Measurements from ENCODE around the gene RPS15. TPM values are rescaled to one million over a fixed set of nuclear protein-coding genes. Genes with fewer than 3 reads are reported as not detected.

Gene RPS15
- total and polyA plus RNA-seq, 2 of the 13 experiments (the other 11 are each of a cell fraction or from before 2014, with no cell fraction given) = 695 to 1,411 TPM

GRCh38 chr19:1435378-1435989, 2.7 kb upstream of the RPS15 start:
- DNase-seq (ENCODE audit: low spot score) (no peak), ATAC-seq (no peak), FAIRE-seq (no peak)
- CTCF ChIA-PET (ENCODE audit: low intra/inter-chr PET ratio, low total read pairs) = no interaction called here
- Histone ChIP-seq H3K4me2 (ENCODE audit: low read depth, low read length) (no peak overlapping the region), H3K79me2 (ENCODE audit: insufficient read depth, low read length) (peaks cover 23% of the 10 kb centered on the region), H3K36me3 (replicated peaks in 1 of 2; ENCODE audit: control insufficient read depth in 1 of 2, insufficient read depth in 2 of 2, low read length in 2 of 2) (peaks cover 21 to 45% of the 10 kb centered on the region in 2 experiments), H4K20me1 (ENCODE audit: insufficient read depth, low read length) (peaks cover 17% of the 10 kb centered on the region), H3K4me1 (ENCODE audit: insufficient read depth, low read length) (peaks cover 21% of the 10 kb centered on the region), H3K9ac (ENCODE audit: insufficient read depth, low read depth, low read length) (no peak overlapping the region), H3K4me3 (replicated peaks in 1 of 3; ENCODE audit: insufficient read depth in 1 of 3, low read depth in 2 of 3, low read length in 3 of 3) (no peak overlapping the region), H3K27ac (ENCODE audit: extremely low read length, insufficient read depth, low read length) (no peak overlapping the region), H3K9me3 (ENCODE audit: low read length) (no peaks in the 10 kb centered on the region), H2AFZ (ENCODE audit: low read length) (no peak overlapping the region), H3K27me3 (ENCODE audit: control insufficient read depth in 1 of 2, insufficient read depth in 2 of 2, low read length in 2 of 2) (no peaks in the 10 kb centered on the region)
- no TSS peak for BruUV-seq (replicated peaks)
- WGBS (ENCODE audit: low lambda C conversion rate) = 93% methylated on average over 21 of the region's 21 CpGs
- TF ChIP-seq CBFB (CRISPR knock-in tag; IDR thresholded peaks at IDR 0.05) (no peak), ZNF772 (CRISPR knock-in tag; IDR thresholded peaks at IDR 0.05) (no peak), ZNF30 (CRISPR knock-in tag; IDR thresholded peaks at IDR 0.05) (no peak), MLXIP (CRISPR knock-in tag; IDR thresholded peaks at IDR 0.05; ENCODE audit: borderline replicate concordance) (no peak), ZHX1 (CRISPR knock-in tag; IDR thresholded peaks at IDR 0.05; ENCODE audit: low read depth) (no peak), RBM22 (optimal IDR thresholded peaks at IDR 0.05; ENCODE audit: low read length) (peak; percentile 82)
- TF ChIP-seq, protein P1, sequence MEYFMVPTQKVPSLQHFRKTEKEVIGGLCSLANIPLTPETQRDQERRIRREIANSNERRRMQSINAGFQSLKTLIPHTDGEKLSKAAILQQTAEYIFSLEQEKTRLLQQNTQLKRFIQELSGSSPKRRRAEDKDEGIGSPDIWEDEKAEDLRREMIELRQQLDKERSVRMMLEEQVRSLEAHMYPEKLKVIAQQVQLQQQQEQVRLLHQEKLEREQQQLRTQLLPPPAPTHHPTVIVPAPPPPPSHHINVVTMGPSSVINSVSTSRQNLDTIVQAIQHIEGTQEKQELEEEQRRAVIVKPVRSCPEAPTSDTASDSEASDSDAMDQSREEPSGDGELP (IDR thresholded peaks at IDR 0.05; ENCODE audit: borderline replicate concordance, low read depth) = no peak
- intact Hi-C loops (cut with micrococcal nuclease; ENCODE audit: unreplicated experiment) (no loop called here), in situ Hi-C loops (cut with HindIII; ENCODE audit: extremely low pct_ligation_motif_present, low pct_unique_long_range_greater_than_20kb) (no loop called here)
- POLR2A ChIA-PET = interaction anchor here (1.2 to 1.5 kb wide), 2 partner anchors 26 to 167 kb away, joined by 3 to 4 read pairs; partner anchors contain the start of gene CIRBP
